ENCODE results near the gene BCAS3. TPM values are rescaled to one million over a fixed set of nuclear protein-coding genes. Genes with fewer than 3 reads are reported as not detected.

The BCAS3 gene
- total and polyA plus RNA-seq, 4 donors = 5.8 to 24.6 (median 10.1) TPM

DNA sequence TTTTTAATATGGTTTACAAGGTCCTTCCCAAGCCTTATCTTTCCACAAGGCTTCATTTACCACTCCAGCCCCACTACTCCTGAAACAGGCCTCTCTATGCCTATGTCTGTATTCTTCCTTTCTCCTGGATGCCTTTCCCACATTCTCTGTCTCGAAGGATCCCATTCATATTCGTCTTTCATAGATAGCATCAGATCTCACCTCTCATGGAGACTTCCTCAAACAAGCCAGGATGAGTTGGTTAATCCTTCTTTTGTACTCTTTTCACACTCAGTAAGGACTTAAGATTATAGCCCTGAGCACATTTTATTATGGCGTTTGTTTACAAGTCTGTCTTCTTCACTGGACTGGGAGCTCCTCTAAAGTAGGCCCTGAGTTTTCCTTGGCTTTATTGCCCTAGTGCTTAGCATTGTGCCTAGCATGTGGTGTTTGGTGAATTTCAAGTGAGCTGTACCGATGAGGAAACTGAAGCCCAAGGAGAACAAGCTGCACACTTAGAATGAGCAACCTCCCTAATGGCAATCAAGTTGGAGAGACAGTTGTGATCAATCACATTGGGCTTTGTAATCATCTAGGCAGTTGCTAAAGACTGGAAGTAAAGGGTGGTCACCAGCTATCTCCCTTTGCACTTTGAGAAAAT lies 764.6 kb downstream of the BCAS3 start:
- H3K36me3 ChIP-seq (ENCODE audit: control insufficient read depth in 4 of 4, insufficient read depth in 3 of 4, low read depth in 1 of 4, low read length in 3 of 4) = no peaks in the 10 kb centered on the region
- no peaks in the 10 kb centered on the region for H3K4me1 ChIP-seq (ENCODE audit: control insufficient read depth in 4 of 4, insufficient read depth in 4 of 4, low read length in 3 of 4)
- 71% methylated on average over 4 of the region's 4 CpGs for WGBS
- peaks cover 0 to 5% (median 0%) of the 10 kb centered on the region in 4 donors for H3K27me3 ChIP-seq (ENCODE audit: control insufficient read depth in 4 of 4, insufficient read depth in 4 of 4, low read length in 3 of 4)
- TF ChIP-seq YY1 (IDR thresholded peaks at IDR 0.05) (no peak), JUND (IDR thresholded peaks at IDR 0.05) (no peak), SP1 (IDR thresholded peaks at IDR 0.05) (no peak), FOXA2 (IDR thresholded peaks at IDR 0.05) (no peak), RAD21 (IDR thresholded peaks at IDR 0.05) (no peak), GABPA (IDR thresholded peaks at IDR 0.05 in 1 of 2, conservative IDR thresholded peaks at IDR 0.05 in 1 of 2) (no peak), RXRA (IDR thresholded peaks at IDR 0.05) (no peak)
- TF ChIP-seq, protein P1, sequence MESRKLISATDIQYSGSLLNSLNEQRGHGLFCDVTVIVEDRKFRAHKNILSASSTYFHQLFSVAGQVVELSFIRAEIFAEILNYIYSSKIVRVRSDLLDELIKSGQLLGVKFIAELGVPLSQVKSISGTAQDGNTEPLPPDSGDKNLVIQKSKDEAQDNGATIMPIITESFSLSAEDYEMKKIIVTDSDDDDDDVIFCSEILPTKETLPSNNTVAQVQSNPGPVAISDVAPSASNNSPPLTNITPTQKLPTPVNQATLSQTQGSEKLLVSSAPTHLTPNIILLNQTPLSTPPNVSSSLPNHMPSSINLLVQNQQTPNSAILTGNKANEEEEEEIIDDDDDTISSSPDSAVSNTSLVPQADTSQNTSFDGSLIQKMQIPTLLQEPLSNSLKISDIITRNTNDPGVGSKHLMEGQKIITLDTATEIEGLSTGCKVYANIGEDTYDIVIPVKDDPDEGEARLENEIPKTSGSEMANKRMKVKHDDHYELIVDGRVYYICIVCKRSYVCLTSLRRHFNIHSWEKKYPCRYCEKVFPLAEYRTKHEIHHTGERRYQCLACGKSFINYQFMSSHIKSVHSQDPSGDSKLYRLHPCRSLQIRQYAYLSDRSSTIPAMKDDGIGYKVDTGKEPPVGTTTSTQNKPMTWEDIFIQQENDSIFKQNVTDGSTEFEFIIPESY (IDR thresholded peaks at IDR 0.05) = no peak
- TF ChIP-seq, protein P2, sequence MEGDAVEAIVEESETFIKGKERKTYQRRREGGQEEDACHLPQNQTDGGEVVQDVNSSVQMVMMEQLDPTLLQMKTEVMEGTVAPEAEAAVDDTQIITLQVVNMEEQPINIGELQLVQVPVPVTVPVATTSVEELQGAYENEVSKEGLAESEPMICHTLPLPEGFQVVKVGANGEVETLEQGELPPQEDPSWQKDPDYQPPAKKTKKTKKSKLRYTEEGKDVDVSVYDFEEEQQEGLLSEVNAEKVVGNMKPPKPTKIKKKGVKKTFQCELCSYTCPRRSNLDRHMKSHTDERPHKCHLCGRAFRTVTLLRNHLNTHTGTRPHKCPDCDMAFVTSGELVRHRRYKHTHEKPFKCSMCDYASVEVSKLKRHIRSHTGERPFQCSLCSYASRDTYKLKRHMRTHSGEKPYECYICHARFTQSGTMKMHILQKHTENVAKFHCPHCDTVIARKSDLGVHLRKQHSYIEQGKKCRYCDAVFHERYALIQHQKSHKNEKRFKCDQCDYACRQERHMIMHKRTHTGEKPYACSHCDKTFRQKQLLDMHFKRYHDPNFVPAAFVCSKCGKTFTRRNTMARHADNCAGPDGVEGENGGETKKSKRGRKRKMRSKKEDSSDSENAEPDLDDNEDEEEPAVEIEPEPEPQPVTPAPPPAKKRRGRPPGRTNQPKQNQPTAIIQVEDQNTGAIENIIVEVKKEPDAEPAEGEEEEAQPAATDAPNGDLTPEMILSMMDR (IDR thresholded peaks at IDR 0.05; ENCODE audit: low read depth, low read length, missing input control) = no peak
- H3K27ac ChIP-seq (ENCODE audit: low read depth in 1 of 2, low read length in 2 of 2) = no peak overlapping the region
- no peaks in the 10 kb centered on the region for H3K9me3 ChIP-seq (ENCODE audit: control insufficient read depth in 4 of 4, low read length in 3 of 4)
- DNase-seq (ENCODE audit: low spot score) = no peak
- no peak overlapping the region for H3K4me3 ChIP-seq (ENCODE audit: low read depth in 1 of 3, low read length in 3 of 3)
- no peak overlapping the region for H3K9ac ChIP-seq (ENCODE audit: low read depth in 1 of 2, low read length in 2 of 2)

Small RNA genes within 50 kb of the gene (small RNA-seq; reads per million reads assigned to genes)
- gene RF00019 (not detected), gene RN7SL448P (not detected), gene RN7SL606P (not detected), gene RNU6-623P (not detected)

Other genes with a start within 250 kb of the BCAS3 start
- gene APPBP2, start 151.6 kb upstream of the BCAS3 start, total RNA-seq = 10 to 100 TPM; 12.6 to 17.3 TPM
- 1 to 10 TPM; 4.6 to 5.9 TPM for gene APPBP2, start 151.6 kb upstream of the BCAS3 start, polyA plus RNA-seq
- 1 to 10 TPM; 6.4 to 8.7 TPM for gene PPM1D, start 77.7 kb upstream of the BCAS3 start, total RNA-seq
- gene PPM1D, start 77.7 kb upstream of the BCAS3 start, polyA plus RNA-seq = 1 to 10 TPM; 2.0 to 3.6 TPM